GM19467 (cell line): ENCODE results near the gene CFAP47.
"Not testable (repeated sequence)": the region's sequence is repeated elsewhere in the genome, so short reads cannot be mapped to it uniquely, and the experiment has no call there.

ENCODE experiments used
- ATAC-seq: cut with Tn5 transposase; IDR thresholded peaks from one replicate; pipeline ENCODE4 v1.9.1; 2021; ENCODE audit warnings: mild to moderate bottlenecking, moderate library complexity; ENCODE audit not compliant: unreplicated experiment

Gene CFAP47, protein sequence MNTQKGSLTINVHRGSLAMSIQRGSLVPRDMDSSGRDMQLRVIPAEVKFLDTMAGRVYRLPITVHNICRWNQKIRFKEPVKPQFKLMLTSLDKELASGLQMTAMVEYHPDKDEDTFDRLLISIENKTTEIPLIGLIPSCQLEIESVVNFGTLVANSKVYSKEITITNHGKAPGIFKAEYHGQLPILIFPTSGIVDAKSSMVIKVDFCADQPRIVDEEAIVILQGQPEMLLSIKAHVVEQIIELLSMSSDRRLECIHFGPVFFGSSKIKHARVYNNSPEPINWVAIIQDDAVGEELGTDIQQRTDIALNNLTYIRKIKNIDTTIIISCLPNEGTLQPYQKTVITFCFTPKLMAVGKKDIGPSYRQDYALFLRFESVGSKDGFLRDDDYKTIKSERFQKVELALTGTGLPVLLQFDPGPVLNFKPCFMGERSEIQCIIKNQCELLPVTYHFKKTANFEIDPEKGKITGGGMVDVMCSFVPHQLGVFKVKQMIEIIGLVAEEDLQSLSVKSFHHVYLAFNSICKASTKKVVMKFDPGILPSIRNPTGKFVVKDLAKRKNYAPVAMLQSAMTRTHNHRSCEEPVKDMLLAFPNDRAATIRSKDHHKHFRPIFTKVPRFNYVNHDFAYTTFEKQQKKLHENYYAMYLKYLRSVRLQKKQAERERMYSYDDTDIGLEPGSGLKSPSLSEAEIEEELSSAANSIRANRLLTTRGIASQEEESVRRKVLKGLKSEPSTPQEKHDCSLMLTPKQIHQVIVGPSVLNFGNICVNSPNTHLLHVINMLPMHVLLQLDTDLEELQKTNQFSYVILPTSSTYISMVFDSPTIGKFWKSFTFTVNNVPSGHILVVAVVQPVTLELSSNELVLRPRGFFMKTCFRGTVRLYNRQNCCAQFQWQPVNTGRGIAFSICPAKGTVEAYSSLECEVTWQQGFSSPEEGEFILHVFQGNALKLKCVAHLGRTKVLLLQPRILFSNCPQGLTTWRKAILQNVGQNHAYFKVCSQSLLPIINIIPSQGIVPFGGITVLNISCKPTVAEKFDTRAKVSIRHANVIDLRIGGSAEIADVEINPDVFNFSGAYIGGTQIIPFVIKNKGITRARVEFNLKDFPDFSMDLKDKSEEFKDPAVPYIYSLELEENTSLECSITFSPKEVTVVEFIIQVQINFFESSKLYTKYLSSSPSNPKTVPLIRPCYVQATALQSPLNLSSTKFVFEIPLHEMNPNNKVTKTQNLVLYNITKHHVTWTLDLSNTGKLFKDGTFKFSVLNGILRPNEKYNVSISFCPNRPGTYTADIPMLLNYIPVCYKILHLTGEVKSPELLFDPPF (N-terminal part only)

DNA sequence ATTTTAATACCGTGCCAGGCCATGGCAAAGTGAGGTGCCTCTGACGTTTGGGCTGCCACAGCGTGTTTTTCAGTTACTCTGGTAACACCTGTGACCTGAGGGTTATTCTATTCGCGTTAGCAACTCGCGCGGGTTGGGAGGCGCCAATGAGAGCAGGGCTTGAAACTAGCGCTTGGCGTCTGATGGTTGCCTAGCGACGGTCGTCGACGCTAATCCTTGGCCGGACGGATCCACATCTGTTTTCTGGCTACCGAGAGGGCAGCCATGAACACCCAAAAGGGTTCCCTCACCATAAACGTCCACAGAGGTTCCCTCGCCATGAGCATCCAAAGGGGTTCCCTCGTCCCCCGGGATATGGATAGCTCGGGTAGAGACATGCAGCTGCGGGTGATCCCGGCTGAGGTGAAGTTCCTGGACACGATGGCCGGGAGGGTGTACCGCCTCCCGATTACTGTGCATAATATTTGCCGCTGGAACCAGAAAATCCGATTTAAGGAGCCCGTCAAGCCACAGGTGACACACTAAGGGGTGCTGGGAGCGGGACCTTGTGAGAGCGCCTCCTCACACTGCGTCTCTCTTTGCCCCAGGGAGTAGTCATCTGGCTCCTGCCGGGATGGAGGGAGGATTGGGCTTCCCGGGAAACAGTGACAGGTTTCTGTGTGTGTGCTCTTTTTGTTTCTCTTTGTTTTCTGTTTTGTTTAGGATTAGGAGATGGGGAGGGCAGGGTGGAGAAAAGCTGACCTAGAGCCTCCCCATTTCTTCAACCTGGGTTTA is at the start of gene CFAP47:
CFAP47 (plus strand) TSS at position 199 of the 774 bp plus-strand sequence; CDS start at position 265, 66 bp downstream.
- no peak for ATAC-seq

DNA sequence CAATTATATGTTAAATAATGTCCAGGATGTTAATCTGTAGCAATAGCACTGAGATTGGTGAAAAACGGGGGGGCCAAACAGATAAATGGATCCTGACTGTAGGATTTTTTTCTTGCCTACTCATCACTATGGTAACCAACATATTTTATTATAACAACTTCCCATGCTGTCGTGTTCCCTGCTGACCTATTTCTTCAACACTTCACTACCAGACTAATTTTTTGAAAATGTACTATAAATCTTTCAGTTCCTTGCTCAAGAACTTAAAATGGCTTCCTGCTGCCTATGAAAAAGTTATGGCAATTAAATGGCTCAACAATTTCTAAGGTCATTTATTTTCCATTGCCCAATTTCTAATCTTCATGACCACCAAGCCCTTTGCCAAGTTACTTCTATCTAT is 38.9 kb upstream of the CFAP47 start:
- no peak for ATAC-seq

GRCh38 chrX:35886135-35886534 is 33.4 kb upstream of the CFAP47 start:
- ATAC-seq = no peak

DNA sequence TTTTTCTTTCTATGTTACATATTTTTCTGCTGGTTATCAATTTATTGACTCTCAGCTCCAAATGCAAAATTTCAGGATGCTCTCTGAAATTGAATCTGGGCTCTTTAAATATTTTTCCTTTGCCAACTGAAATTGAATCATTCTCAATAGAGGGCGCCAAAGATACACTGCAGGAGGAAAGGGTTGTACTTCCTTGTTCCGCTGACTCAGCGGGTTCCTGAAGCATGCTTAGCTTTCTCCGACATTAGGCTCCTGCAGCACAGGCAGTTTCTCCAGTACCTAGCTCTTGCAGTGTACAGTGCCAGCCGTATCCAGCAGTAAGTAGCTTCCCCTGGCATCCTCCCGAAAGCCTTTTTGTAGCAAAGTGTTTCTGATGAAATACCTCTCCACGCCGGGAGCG is 28.8 kb upstream of the CFAP47 start:
- ATAC-seq = no peak

GRCh38 chrX:35986816-35987215 is 67.3 kb downstream of the CFAP47 start:
- not testable (repeated sequence) for ATAC-seq

DNA sequence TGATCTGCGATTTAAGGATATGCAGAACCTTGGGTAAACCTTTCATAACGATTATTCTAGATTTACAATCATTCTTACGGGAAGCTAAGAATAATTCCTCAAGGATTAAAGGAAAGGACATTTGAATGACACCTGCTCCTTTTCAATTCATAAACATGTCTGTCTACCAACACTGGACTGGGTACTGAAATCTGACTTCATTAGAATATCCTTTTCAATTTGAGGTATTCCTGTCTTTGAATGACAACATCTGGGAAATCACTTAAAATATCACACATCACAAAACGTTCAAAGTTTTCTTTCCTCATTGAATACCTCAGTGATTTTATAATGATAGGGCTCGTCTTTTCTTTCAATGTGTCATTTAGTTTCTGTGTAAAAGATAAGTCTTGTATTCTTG is 87.7 kb downstream of the CFAP47 start:
- ATAC-seq = no peak

GRCh38 chrX:36019125-36019524 is 99.6 kb downstream of the CFAP47 start:
- no peak for ATAC-seq

GRCh38 chrX:36035550-36035949 is 116.0 kb downstream of the CFAP47 start:
- no peak for ATAC-seq

- ATAC-seq = no peak
Observed at GRCh38 chrX:36062778-36063177, 143.2 kb downstream of the CFAP47 start.

GRCh38 chrX:36071061-36071460 is 151.5 kb downstream of the CFAP47 start:
- ATAC-seq = no peak

- ATAC-seq = not testable (repeated sequence)
Observed at GRCh38 chrX:36075009-36075408, 155.5 kb downstream of the CFAP47 start.

DNA sequence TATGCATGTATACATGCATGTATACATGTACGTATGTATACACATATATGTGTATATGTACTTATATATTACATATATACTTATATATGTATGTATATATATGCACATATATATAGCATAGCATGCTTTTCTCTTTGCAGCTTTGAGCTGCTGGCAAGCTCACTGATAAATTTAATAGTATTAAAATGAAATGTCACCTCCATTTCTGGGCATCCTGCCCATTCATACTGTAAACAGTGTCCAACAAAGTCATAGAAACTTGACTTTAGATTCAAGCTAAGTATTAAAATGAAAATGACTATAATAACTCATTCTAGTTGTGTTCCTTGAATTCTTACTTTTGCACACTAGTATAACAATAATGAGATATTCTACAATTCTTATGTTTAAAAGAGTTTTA is 163.7 kb downstream of the CFAP47 start:
- no peak for ATAC-seq

GRCh38 chrX:36087366-36087765 is 167.8 kb downstream of the CFAP47 start:
- no peak for ATAC-seq

GRCh38 chrX:36088939-36089338 is 169.4 kb downstream of the CFAP47 start:
- not testable (repeated sequence) for ATAC-seq

DNA sequence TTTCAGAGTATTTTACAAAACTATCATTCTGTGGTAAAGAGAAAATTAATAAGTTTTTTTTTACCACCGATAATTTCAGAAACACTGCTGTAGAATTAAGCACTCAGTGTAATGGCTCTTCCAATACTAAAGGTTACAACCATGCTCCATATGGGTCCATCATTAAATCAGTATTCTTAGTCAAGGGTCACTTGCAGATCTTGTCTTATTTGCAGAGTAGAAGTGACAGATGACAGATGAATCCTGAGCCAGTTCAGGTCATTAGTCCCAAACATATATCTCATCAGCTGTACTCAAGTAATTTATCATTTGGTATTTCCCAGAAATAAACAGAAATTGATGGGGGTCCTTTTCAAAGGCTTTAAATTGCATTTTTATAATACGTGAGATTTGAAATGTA is 182.9 kb downstream of the CFAP47 start:
- no peak for ATAC-seq

GRCh38 chrX:36116222-36116621 is 196.7 kb downstream of the CFAP47 start:
- no peak for ATAC-seq

GRCh38 chrX:36159254-36159653 is 239.7 kb downstream of the CFAP47 start:
- ATAC-seq = no peak

GRCh38 chrX:36160081-36160480 is 240.5 kb downstream of the CFAP47 start:
- no peak for ATAC-seq

GRCh38 chrX:36198575-36198974 is 279.0 kb downstream of the CFAP47 start:
- ATAC-seq = no peak

- ATAC-seq = no peak
Observed at GRCh38 chrX:36199928-36200327, 280.4 kb downstream of the CFAP47 start.
